ENCODE data around the gene AAMP.

DNA sequence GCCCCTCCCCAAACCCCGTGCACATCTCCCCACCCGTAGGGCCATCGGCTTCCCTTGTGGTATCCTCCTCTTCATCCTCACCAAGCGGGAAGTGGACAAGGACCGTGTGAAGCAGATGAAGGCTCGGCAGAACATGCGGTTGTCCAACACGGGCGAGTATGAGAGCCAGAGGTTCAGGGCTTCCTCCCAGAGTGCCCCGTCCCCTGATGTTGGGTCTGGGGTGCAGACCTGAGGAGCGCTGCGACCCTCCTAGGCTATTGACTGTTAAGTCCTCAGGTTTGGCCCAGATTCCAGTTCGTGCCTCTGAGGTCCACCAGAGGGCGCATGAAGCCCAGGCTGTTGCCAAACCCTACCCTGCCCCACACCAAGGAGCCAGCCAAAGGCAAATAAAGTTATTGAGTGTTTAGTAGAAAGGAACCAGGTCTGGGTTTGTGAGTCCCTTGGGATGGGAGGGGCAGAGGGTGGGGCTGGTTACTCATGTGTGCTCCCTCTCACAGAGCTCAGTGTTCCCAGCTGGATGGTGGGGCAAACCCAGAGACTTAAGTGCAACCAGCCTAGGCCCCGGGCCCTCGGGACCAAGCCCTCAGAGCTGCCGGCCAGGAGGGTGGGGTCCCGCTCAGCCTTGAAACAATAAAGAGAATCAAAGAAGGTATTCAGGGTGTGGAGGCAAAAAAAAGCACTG, 2.7 kb upstream of the AAMP start:
- TF ChIP-seq POLR2AphosphoS5 (IDR thresholded peaks at IDR 0.05) (no peak), EZH2 (IDR thresholded peaks at IDR 0.05; ENCODE audit: borderline replicate concordance, insufficient read depth, low read length, poor library complexity, severe bottlenecking) (no peak)
- TF ChIP-seq, protein P1, sequence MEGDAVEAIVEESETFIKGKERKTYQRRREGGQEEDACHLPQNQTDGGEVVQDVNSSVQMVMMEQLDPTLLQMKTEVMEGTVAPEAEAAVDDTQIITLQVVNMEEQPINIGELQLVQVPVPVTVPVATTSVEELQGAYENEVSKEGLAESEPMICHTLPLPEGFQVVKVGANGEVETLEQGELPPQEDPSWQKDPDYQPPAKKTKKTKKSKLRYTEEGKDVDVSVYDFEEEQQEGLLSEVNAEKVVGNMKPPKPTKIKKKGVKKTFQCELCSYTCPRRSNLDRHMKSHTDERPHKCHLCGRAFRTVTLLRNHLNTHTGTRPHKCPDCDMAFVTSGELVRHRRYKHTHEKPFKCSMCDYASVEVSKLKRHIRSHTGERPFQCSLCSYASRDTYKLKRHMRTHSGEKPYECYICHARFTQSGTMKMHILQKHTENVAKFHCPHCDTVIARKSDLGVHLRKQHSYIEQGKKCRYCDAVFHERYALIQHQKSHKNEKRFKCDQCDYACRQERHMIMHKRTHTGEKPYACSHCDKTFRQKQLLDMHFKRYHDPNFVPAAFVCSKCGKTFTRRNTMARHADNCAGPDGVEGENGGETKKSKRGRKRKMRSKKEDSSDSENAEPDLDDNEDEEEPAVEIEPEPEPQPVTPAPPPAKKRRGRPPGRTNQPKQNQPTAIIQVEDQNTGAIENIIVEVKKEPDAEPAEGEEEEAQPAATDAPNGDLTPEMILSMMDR (IDR thresholded peaks at IDR 0.05; ENCODE audit: poor library complexity, severe bottlenecking), result peak; percentile 81
